GM23338 (cell line): ENCODE data around the gene CDHR4. TPM values are rescaled to one million over a fixed set of nuclear protein-coding genes. Genes with fewer than 3 reads are reported as not detected.

Experiments
- ATAC-seq: fragments of 200-7000 bp; cut with Tn5 transposase; 3 replicates; pipeline ENCODE4 v1.9.1; 2020
- DNase-seq: peaks from one replicate; pipeline ENCODE4 v3.0.0-alpha.2; 2015; ENCODE audit warnings: low spot score
- H2AFZ ChIP-seq: fragments of 200-600 bp; sonication (generic); 2 replicates; pipeline ENCODE4 v1.8.0; 2016; ENCODE audit warnings: antibody characterized with exemption, mild to moderate bottlenecking, moderate library complexity
- H3F3A ChIP-seq: fragments of 200-600 bp; sonication (generic); replicated peaks from 2 replicates; pipeline ENCODE4 v1.8.0; 2017; ENCODE audit warnings: antibody characterized with exemption, mixed run types, low read depth
- H3K27ac ChIP-seq: fragments of 200-600 bp; sonication (generic); 2 replicates; pipeline ENCODE4 v1.6.1; 2016; ENCODE audit warnings: low read depth
- H3K27me3 ChIP-seq: fragments of 200-600 bp; sonication (generic); 2 replicates; pipeline ENCODE4 v1.8.0; 2016; ENCODE audit warnings: mild to moderate bottlenecking, mixed run types, moderate library complexity; ENCODE audit not compliant: insufficient read depth
- H3K36me3 ChIP-seq: fragments of 200-600 bp; sonication (generic); 2 replicates; pipeline ENCODE4 v1.8.0; 2016; ENCODE audit warnings: mild to moderate bottlenecking; ENCODE audit not compliant: insufficient read depth
- H3K4me1 ChIP-seq: fragments of 200-600 bp; sonication (generic); 2 replicates; pipeline ENCODE4 v1.8.0; 2016; ENCODE audit warnings: mild to moderate bottlenecking, moderate library complexity; ENCODE audit not compliant: insufficient read depth
- H3K4me2 ChIP-seq: fragments of 200-600 bp; sonication (generic); 2 replicates; pipeline ENCODE4 v1.7.1; 2017; ENCODE audit warnings: mixed run types
- H3K4me3 ChIP-seq: fragments of 200-600 bp; sonication (generic); 2 replicates; pipeline ENCODE4 v1.6.1; 2016; ENCODE audit warnings: mixed run types
- H3K79me2 ChIP-seq: fragments of 200-600 bp; sonication (generic); replicated peaks from 2 replicates; pipeline ENCODE4 v1.8.0; 2017; ENCODE audit warnings: mild to moderate bottlenecking; ENCODE audit not compliant: insufficient read depth
- H3K9me2 ChIP-seq: fragments of 200-600 bp; sonication (generic); 2 replicates; pipeline ENCODE4 v1.8.0; 2017; ENCODE audit not compliant: insufficient read depth
- H4K20me1 ChIP-seq: fragments of 200-600 bp; sonication (generic); replicated peaks from 2 replicates; pipeline ENCODE4 v1.8.0; 2017; ENCODE audit warnings: mild to moderate bottlenecking; ENCODE audit not compliant: insufficient read depth
- H3K27ac Mint-ChIP-seq: 2 replicates; pipeline ENCODE4 v1.8.0; 2020; ENCODE audit warnings: inconsistent platforms, mild to moderate bottlenecking, moderate library complexity, mixed read lengths
- H3K27me3 Mint-ChIP-seq: 3 replicates; pipeline ENCODE4 v1.8.0; 2022; ENCODE audit warnings: low read depth, mild to moderate bottlenecking, moderate library complexity, mixed read lengths, inconsistent platforms; ENCODE audit not compliant: insufficient read depth, poor library complexity
- H3K36me3 Mint-ChIP-seq: 3 replicates; pipeline ENCODE4 v1.8.0; 2021; ENCODE audit warnings: low read depth, mild to moderate bottlenecking, inconsistent platforms, moderate library complexity, mixed read lengths
- H3K4me1 Mint-ChIP-seq: 3 replicates; pipeline ENCODE4 v1.8.0; 2020; ENCODE audit warnings: mild to moderate bottlenecking, inconsistent platforms, mixed read lengths
- H3K4me3 Mint-ChIP-seq: 3 replicates; pipeline ENCODE4 v1.8.0; 2021; ENCODE audit warnings: moderate library complexity, mild to moderate bottlenecking, inconsistent platforms, mixed read lengths
- H3K9me3 Mint-ChIP-seq: 3 replicates; pipeline ENCODE4 v1.8.0; 2020; ENCODE audit warnings: moderate library complexity, mild to moderate bottlenecking, inconsistent platforms, mixed read lengths
- CREB1 ChIP-seq: fragments of 250-450 bp; sonication (Bioruptor Pico); IDR thresholded peaks from 2 replicates; pipeline ENCODE4 v1.5.0; 2020; ENCODE audit warnings: low read depth, mild to moderate bottlenecking, moderate library complexity
- CTCF ChIP-seq, 2 experiments: fragments of 200-600 bp in 1 of 2; sonication (generic) in 1 of 2; conservative IDR thresholded peaks; 2 replicates each; pipeline versions ENCODE4 v1.5.1 to v1.6.1; 2016 to 2017; ENCODE audit warnings: antibody characterized with exemption in 2 of 2, low read depth in 2 of 2, mild to moderate bottlenecking in 2 of 2, moderate library complexity in 1 of 2
- ETS1 ChIP-seq: IDR thresholded peaks from 2 replicates; pipeline ENCODE4 v1.6.1; 2016; ENCODE audit warnings: antibody characterized with exemption
- EZH2 ChIP-seq: fragments of 200-600 bp; sonication (generic); IDR thresholded peaks from one replicate; pipeline ENCODE4 v1.8.0; 2017; ENCODE audit warnings: antibody characterized with exemption, mild to moderate bottlenecking, low read depth; ENCODE audit not compliant: unreplicated experiment
- EZH2phosphoT487 ChIP-seq: fragments of 200-600 bp; sonication (generic); IDR thresholded peaks from one replicate; pipeline ENCODE4 v1.8.1; 2018; ENCODE audit warnings: antibody characterized with exemption; ENCODE audit not compliant: unreplicated experiment
- JUNB ChIP-seq: IDR thresholded peaks from one replicate; pipeline ENCODE4 v1.6.1; 2016; ENCODE audit warnings: antibody characterized with exemption; ENCODE audit not compliant: unreplicated experiment
- NANOG ChIP-seq: IDR thresholded peaks from 2 replicates; pipeline ENCODE4 v1.6.1; 2016; ENCODE audit warnings: antibody characterized with exemption, borderline replicate concordance
- ZNF114 ChIP-seq: fragments of 250-450 bp; sonication (Bioruptor Pico); IDR thresholded peaks from 2 replicates; pipeline ENCODE4 v1.5.0; 2020; ENCODE audit warnings: mild to moderate bottlenecking, moderate library complexity
- ZNF331 ChIP-seq: fragments of 250-450 bp; sonication (Bioruptor Pico); IDR thresholded peaks from 2 replicates; pipeline ENCODE4 v1.5.0; 2020; ENCODE audit warnings: low read depth, mild to moderate bottlenecking, moderate library complexity
- polyA plus RNA-seq: library from polyadenylated mRNA; unstranded; fragments of >200 nt; fragmentation: Nextera tagmentation; extraction: Ambion mirVana; gene quantifications from 2 replicates; pipeline ENCODE4 v1.2.1, GENCODE V29; 2016
- total RNA-seq: library from RNA; depleted of rRNA; stranded (reverse); fragments of >200 nt; shearing (Covaris generic); gene quantifications from 2 replicates; pipeline ENCODE4 v1.2.3, GENCODE V29; 2014

CDHR4 gene
- total and polyA plus RNA-seq, 2 experiments from 2014 or later = 0.24 to 0.26 TPM

DNA sequence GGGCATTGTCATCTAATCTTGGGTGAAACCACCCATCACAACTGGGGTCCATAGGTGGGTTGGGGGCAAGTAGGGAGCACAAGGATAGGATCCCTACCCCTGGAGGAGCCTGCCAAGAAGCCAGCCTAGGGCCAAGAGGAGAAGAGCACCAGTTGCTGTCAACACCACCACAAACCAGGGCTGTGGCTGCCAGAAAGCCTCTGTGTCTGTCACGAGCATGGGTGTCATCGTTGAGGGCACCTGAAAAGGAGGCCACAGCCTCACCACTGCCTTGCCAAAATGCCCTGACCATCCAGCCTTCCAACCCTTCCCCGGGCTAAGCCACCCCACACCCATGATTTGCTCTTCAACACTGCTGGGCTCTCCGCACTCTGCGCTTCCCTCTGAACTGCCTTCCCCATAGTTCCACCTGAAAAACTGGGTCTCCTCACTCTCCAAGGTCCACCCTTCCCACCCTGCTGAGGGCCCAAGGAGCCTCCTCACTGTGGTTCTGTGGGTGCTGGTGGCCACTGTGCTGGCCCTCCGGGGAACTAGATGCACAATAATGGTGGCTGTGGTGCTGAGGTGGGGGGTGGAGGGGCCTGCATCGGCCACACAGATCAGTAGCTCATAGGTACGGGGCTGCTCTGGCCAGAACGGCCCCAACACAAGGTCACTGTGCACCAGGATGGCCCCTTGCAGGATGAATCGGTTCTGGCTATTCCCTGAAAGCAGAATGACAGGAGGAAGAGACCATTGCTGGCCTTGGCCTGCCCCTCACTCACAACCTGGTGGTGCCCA, 7.1 kb downstream of the CDHR4 start:
- H3F3A ChIP-seq = no peaks in the 10 kb centered on the region; the same call in 1 of the 2 replicates
- H3K4me2 ChIP-seq = no peak overlapping the region
- no peaks in the 10 kb centered on the region; the same call in 1 of the 3 replicates for H3K4me1 Mint-ChIP-seq
- no peaks in the 10 kb centered on the region for H3K36me3 Mint-ChIP-seq
- H3K4me3 Mint-ChIP-seq = no peak overlapping the region
- no peak overlapping the region for H3K27ac Mint-ChIP-seq
- H3K27ac ChIP-seq = no peak overlapping the region
- H3K36me3 ChIP-seq = no peaks in the 10 kb centered on the region
- no peak overlapping the region for H2AFZ ChIP-seq
- no peak for ATAC-seq
- no peaks in the 10 kb centered on the region for H3K9me3 Mint-ChIP-seq
- no peaks in the 10 kb centered on the region for H3K27me3 ChIP-seq
- H3K9me2 ChIP-seq = no peaks in the 10 kb centered on the region
- peaks cover 8% of the 10 kb centered on the region for H3K27me3 Mint-ChIP-seq
- no peak for TF ChIP-seq CTCF (conservative IDR thresholded peaks at IDR 0.05; ENCODE audit: low read depth in 2 of 2)
- no peak for TF ChIP-seq ZNF331 (CRISPR knock-in tag)
- TF ChIP-seq CREB1 (CRISPR knock-in tag) = no peak
- no peak for TF ChIP-seq JUNB
- no peak for TF ChIP-seq NANOG
- TF ChIP-seq EZH2phosphoT487 = no peak
- TF ChIP-seq ETS1 = no peak
- TF ChIP-seq ZNF114 (CRISPR knock-in tag) = no peak
- TF ChIP-seq EZH2 = no peak
- DNase-seq = no peak
- H3K79me2 ChIP-seq = no peaks in the 10 kb centered on the region
- H3K4me3 ChIP-seq = no peak overlapping the region
- no peaks in the 10 kb centered on the region for H4K20me1 ChIP-seq
- H3K4me1 ChIP-seq = no peaks in the 10 kb centered on the region

DNA sequence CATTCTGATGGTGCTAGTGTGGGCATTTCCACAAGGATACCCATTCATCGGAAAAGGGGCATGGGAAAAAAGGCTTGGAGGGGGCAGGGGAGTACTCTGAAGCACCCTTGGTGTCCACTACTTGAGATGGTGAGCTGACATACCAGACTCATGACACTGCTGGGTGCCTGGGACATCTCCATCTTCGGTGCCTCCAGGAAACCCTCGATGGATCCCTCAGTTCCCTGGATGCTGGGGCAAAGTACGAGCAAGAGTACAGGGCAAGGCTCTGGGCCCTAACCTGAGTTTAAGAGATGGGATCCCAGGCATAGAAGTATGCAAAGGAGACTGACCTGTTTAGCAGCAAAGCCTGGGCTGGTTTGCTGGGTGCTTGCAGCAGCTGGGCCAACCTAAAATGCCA, 8.1 kb downstream of the CDHR4 start:
- Mint-ChIP-seq H3K4me1 (no peaks in the 10 kb centered on the region; the same call in 1 of the 3 replicates), H3K36me3 (no peaks in the 10 kb centered on the region), H3K27me3 (peaks cover 10% of the 10 kb centered on the region), H3K9me3 (no peaks in the 10 kb centered on the region), H3K4me3 (no peak overlapping the region), H3K27ac (no peak overlapping the region)
- no peak overlapping the region for H3K4me3 ChIP-seq
- no peaks in the 10 kb centered on the region for H3K27me3 ChIP-seq
- DNase-seq = no peak
- H3K9me2 ChIP-seq = no peaks in the 10 kb centered on the region
- no peak for TF ChIP-seq CREB1 (CRISPR knock-in tag)
- no peak for TF ChIP-seq NANOG
- no peak for TF ChIP-seq ZNF114 (CRISPR knock-in tag)
- no peak for TF ChIP-seq EZH2
- no peaks in the 10 kb centered on the region for H4K20me1 ChIP-seq
- no peak for ATAC-seq
- H3K27ac ChIP-seq = no peak overlapping the region
- H3K4me1 ChIP-seq = no peaks in the 10 kb centered on the region
- H3K4me2 ChIP-seq = no peak overlapping the region
- H2AFZ ChIP-seq = no peak overlapping the region
- H3K79me2 ChIP-seq = no peaks in the 10 kb centered on the region
- no peaks in the 10 kb centered on the region for H3K36me3 ChIP-seq
- no peaks in the 10 kb centered on the region; the same call in 1 of the 2 replicates for H3F3A ChIP-seq
